ENCODE measurements around the gene HS6ST3.

Gene HS6ST3

GRCh38 chr13:96809366-96810096, 719.6 kb downstream of the HS6ST3 start:
- no peak for DNase-seq

DNA sequence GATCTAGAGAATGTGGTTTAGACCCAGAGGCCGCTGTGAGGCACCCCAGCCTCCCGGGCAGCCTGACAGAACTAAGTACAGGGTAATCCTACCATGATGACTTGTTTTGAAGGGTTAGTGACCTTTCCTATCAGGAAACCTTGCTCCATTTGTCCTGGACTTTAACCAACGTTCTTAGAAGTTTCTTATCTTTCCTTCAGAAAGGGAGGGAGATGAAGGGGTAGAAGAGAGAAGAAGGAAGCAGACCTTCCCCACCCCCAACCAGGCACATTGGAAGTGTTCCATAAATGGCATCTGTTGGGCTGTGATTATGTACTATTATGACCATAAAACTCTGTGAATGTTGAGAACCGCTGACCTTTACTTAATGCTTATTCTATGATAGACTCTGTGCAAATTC, 720.2 kb downstream of the HS6ST3 start:
- no peak for DNase-seq

DNA sequence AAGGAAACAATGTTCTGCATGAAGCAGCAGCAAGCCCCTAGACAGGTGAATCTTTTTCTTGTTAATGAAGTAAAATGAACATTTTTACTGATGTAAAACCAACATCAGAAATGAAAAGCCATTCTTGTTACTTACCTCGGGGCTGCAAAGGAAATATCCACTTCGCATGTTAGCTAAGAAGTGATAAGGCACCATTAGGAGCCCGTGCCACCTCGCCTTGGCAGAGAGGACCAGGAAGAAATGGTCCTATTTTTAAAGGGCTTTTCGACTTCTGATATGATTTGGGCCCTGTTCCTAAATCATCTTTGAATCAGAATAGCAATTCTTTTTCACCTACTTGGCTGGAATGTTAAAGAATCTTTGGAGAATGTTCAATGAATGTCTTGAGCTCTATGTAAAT, 721.1 kb downstream of the HS6ST3 start:
- DNase-seq, result no peak

- no peak for DNase-seq
These were observed 726.4 kb downstream of the HS6ST3 start for GRCh38 chr13:96816261-96816660.

DNA sequence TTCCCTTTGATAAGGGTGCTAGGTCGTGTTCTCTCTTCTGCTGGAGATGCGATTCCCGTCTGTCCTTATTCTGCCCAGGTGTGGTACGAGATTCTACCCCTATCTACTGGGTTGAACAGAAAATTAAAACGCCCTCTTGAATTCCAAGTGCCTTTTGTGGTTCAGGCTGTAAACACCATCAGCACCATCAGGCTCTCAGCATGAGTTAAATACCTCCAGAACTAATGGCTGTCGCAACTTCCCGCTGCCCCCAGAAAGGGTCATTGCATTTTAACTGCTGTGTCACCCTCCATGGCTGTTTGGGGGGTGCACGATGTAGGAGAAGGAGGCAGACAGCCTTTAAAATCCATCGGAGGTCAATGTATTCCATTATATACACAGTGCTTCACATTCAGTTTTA, 727.0 kb downstream of the HS6ST3 start:
- no peak for DNase-seq

DNA sequence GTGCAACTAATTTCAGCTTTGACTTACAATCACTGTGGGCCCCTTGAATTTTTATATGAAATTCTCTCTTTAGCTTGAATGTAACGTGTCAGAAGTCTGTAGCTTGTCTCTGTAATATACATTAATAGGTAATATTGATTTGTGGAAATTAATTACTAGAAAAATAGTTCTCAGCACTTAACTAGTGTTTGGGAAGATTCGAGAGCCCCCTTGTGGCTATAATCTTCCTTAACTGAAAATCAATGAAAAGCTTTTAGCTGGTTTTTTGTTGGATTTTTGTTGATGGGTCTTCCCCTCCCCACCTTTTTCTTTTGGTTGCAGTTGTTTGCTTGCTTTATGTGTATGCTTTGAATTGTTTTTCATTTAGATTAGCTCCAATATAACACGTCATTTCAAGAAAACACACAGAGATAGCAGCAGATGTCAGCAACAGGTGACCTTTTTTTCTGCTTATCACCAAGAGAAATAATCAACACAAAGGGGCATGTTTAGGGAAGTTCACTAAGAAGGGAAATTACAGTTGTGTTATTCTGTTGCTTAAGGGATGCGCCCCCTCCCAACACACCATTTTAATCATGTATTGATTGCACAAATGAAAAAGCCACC, 727.5 kb downstream of the HS6ST3 start:
- no peak for DNase-seq

GRCh38 chr13:96819375-96819774, 729.5 kb downstream of the HS6ST3 start:
- DNase-seq, result no peak

- DNase-seq, result no peak
These were observed 731.5 kb downstream of the HS6ST3 start for GRCh38 chr13:96821381-96821780.

DNA sequence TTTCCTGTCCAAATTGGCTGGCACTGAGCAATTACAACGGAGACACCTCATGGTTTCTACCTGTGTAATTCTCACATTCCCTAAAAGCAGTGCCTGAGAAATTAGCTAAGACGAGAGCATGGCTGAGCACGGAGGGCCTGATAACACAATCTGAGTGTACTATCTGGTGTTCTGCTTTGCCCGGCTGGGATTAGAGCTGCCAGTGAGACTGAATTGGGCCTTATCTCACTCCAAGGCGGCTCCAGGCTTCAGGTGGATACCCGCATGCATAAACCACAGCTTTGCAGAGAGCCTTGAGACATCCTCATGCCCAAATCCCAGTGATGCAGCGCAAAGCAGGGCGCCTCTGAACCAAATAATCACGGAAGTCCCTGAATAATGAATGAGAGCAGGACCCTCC, 732.1 kb downstream of the HS6ST3 start:
- DNase-seq, result no peak

DNA sequence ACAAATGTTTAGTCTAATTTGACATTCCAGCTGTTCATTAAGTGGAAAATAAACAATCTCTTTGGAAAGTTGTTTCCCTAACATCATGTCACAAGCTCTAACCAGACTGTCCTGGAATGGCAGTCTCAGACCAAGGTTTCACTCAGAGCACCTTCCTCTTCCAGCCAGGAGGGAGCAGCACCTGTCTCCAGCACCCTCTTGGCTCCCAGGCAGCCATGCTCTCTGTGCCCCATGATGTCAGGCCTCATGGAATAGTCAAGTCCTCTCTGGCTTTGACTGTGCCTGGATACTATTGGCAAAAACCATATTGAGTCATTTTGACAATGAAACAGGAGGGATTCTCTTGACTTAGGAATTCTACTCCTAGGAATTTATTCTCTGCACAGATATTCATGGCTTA, 733.0 kb downstream of the HS6ST3 start:
- no peak for DNase-seq

GRCh38 chr13:96824140-96824539, 734.2 kb downstream of the HS6ST3 start:
- DNase-seq, result no peak

DNA sequence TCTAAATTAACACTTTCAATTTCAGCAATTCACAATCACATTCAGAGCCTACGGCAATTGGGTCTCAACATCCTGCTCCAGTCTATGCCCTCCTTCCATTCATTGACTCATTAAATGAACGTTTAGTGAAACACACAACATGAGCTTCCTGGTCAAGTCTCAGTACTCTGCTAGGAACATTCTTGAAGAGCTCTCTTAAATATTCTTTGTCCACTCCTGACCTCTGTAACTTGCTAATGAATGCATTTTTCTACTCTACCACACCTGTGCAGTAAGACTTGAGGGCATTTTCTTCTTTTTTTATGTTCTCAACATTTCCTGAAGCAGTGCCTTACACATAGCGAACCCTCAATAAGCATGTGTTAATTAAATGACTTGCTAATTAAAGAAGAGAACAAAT, 735.7 kb downstream of the HS6ST3 start:
- DNase-seq, result no peak

GRCh38 chr13:96834626-96835025, 744.7 kb downstream of the HS6ST3 start:
- no peak for DNase-seq

GRCh38 chr13:96835546-96835945, 745.6 kb downstream of the HS6ST3 start:
- DNase-seq, result no peak

DNA sequence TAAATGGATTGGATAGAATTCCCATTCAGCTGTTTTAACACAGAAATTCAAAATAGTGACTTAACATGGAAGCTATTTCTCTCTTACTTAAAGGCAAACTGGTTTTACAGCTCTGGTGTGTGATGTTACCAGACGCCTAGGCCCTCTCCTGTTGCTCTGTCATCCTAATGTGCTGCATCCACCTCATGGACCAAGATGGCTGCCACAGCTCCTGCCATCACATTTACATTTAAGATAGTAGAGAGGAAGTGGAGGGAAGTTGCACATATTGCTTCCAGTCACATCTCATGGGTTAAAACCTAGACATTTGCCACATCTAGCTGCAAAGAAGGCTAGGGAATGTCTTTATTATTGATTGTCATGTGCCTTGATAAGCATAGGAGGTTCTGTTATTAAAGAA, 746.8 kb downstream of the HS6ST3 start:
- no peak for DNase-seq

DNA sequence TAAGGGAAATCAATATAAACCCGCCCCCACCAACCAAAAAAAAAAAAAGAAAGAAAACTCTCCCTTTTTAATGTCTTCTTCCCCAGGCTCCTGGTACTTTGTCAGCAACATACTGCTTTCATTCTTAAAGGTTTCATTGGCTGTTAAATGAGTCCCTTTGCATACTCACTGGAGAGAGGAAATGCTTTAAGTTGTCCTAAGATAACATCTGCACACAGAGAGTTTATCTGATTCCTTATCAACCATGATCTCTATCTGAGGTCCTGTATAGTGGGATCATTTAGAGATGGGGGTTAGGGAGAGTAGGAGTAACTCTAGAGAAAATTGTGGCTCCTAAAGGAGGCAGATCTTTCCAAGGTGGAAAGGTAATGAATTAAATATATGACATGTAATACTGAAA, 747.9 kb downstream of the HS6ST3 start:
- DNase-seq, result no peak

DNA sequence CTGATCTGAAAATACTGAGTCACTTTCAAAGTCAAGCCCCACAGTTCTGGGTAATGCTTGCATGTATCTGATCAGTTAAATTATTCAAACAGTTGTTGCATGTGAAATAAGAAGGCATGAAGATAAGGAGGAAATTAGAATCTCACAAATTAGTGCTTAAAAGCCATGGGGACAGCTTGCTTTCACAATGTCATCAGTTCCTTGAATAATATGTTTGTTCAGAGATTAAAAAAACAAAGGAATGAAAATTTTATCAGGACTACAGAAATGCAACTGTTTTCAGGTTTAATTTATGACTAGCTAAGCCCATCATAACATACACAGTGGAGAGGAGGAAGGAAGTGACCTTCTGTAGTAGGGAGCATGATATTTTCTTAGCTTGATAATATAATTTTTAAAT, 754.3 kb downstream of the HS6ST3 start:
- no peak for DNase-seq

DNA sequence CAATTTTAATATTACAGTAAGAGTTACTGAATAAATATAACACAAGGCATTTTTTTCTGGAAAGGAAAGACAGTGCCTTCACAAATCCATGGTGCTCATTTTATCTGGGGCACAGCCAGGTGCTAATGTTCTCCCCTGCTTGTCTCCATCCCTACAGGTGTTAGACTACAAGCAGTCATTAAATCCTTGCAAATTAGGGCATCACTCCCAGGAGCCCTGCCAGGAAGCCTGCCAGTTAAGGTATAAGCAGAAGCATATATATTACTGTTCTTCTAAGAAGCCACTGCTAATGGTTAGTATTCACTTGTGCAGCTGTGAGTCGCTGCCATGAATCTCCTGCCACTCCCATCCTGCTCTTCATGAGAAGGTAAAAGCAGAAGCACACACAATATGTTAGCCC, 754.7 kb downstream of the HS6ST3 start:
- no peak for DNase-seq

- no peak for DNase-seq
These were observed 758.4 kb downstream of the HS6ST3 start for GRCh38 chr13:96848286-96848685.

GRCh38 chr13:96849091-96849490, 759.2 kb downstream of the HS6ST3 start:
- DNase-seq, result no peak

DNA sequence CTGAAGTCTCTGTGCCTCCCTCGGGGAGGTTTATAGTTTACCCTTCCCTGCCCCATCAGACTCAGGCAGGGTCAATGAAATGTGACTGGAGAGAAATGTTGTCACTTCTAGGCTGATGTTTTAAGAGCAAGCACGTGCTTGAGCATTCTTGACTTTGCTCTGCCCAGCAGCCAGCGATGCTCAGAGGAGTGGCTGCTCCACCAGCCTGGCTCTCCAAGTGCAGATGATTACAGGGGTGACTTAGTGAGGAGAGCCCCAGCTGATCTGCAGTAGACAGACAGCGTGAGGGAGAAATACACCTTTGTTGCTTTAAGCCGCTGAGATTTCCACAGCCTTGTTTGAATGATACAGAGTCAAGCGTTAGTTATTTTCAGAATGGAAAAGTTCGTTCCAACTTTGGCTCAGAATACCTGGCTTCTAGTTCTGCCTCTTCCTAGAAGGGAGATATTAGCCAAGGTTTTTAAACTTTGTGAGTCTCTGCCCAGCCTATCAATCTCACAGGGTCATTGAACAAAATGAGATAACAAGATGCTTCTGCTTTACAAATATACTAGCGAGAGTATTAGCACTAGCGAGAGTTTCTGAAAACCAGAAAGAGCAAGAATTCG, 760.7 kb downstream of the HS6ST3 start:
- DNase-seq, result no peak

- DNase-seq, result no peak
These were observed 762.0 kb downstream of the HS6ST3 start for GRCh38 chr13:96851856-96852445.

DNA sequence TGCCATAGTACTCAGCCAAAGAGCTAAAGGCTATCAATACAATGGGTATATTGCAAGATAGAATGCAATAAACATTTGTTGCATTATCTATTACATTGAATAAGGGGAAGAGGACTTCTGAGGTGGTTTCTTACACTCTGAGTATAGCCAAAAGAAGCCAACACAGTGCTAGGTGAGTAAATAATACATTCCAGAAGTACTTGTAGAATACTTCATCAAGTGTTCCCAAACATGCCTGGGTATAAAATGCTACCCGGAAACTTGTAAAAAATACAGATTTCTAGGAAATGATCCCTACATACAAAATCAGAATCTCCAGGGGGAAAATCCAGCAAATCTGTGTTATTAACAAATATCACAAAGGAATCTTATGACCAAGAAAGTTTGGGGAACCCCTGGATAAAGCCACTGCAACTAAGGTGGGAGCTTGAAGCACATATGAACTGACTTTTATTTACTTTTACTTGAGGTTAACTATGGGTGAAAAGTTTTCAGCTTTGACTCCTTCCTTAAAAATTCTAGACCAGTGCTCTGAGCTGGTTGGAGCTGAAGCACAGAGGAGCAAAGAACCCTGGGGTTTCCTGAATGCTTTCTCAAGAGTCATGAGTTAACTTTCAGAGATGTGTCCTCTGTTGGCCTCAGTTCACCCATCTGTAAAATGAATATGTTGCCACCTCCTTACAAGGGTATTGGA, 768.4 kb downstream of the HS6ST3 start:
- no peak for DNase-seq

DNA sequence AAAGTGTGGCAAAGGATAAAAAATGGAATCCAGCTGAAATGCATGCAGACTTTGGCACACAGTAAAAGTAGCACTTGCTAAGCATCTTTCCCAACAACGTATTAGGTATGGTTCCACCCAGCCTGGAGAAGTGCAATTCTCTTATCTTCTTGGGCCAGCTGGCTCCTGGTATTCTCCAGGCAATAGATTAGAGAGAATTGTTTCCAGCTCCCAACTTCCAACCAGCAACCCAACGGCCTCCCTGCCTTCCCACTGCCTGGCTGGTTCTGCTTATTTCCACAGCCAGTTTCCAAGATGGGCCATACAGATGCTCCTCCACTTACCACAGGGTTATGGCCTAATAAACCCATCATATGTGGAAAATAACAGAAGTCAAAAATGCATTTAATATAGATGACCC, 771.0 kb downstream of the HS6ST3 start:
- no peak for DNase-seq
